ENCODE data around the gene CBR1. TPM values are rescaled to one million over a fixed set of nuclear protein-coding genes. Genes with fewer than 3 reads are reported as not detected.

CBR1 gene
- 10 to 100 TPM; 23.0 to 25.2 TPM for total RNA-seq
- polyA plus RNA-seq: 10 to 100 TPM; 49.3 to 82.2 TPM

DNA sequence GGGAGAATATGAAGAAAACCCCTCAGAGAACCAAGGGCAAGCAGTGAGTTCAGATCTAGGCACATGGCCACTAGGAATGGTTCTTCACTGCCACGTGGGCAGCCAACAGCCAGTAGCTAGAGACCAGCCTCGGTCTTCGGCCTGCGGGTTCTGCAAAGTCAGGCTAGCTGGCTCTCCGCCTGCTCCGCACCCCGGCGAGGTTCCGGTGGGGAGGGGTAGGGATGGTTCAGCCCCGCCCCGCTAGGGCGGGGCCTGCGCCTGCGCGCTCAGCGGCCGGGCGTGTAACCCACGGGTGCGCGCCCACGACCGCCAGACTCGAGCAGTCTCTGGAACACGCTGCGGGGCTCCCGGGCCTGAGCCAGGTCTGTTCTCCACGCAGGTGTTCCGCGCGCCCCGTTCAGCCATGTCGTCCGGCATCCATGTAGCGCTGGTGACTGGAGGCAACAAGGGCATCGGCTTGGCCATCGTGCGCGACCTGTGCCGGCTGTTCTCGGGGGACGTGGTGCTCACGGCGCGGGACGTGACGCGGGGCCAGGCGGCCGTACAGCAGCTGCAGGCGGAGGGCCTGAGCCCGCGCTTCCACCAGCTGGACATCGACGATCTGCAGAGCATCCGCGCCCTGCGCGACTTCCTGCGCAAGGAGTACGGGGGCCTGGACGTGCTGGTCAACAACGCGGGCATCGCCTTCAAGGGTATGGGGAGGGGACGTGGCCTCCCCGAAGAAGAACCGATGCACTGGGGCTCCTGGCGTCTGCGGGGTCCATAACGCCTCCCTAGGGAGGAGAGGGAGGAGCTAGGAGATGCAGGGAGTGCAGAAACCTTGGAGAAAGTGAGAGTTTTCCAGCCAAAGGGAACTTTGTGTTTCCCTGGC is at the start of gene CBR1:
TSS of gene CBR1 (plus strand) at position 312 of the 871 bp plus-strand sequence. CDS start at position 404, 92 bp downstream.
- Mint-ChIP-seq H3K4me3 (peak within 1 kb of the TSS; percentile 90 to 95 (median 92)), H3K27me3 (no peaks in the 10 kb centered on the region), H3K27ac (peak within 1 kb of the TSS; percentile 73 to 93 (median 85)), H3K36me3 (peaks cover 26 to 29% of the 10 kb centered on the region in 2 donors), H3K9me3 (peaks cover 0 to 10% (median 4%) of the 10 kb centered on the region in 8 donors), H3K4me1 (peaks cover 28 to 43% (median 35%) of the 10 kb centered on the region in 4 donors)
- POLR2A ChIA-PET (ENCODE audit: partially characterized antibody): interaction anchor here (0.6 to 3.2 kb wide), 13 partner anchors 9 to 1494 kb away, joined by 3 to 60 read pairs (median 6); partner anchors contain the start of genes CBR3, CHAF1B, MORC3 and SETD4
- Histone ChIP-seq H3K36me3 (ENCODE audit: insufficient read depth, low read length) (no peaks in the 10 kb centered on the region), H3K27me3 (ENCODE audit: insufficient read depth, low read length) (no peaks in the 10 kb centered on the region), H3K4me1 (ENCODE audit: insufficient read depth, low read length) (peaks cover 33% of the 10 kb centered on the region), H3K9me3 (ENCODE audit: control insufficient read depth in 1 of 2, low read length in 2 of 2) (peaks cover 0 to 3% of the 10 kb centered on the region in 2 donors), H3K4me3 (ENCODE audit: low read length in 2 of 2) (peak within 1 kb of the TSS; percentile 51 to 87), H3K27ac (ENCODE audit: low read depth, low read length) (peak within 1 kb of the TSS; percentile 69)
- peak; percentile 85 to 87 (median 87) for DNase-seq
- CTCF ChIA-PET (ENCODE audit: partially characterized antibody): interaction anchor here (1.0 to 3.5 kb wide), 5 partner anchors 9 to 56 kb away, joined by 3 to 18 read pairs (median 6); partner anchors contain the start of gene SETD4
- intact Hi-C loops (cut with micrococcal nuclease): loop anchor here (1.0 to 10.0 kb wide), 2 partner anchors 10 to 915 kb away; partner anchors contain the start of gene SETD4

DNA sequence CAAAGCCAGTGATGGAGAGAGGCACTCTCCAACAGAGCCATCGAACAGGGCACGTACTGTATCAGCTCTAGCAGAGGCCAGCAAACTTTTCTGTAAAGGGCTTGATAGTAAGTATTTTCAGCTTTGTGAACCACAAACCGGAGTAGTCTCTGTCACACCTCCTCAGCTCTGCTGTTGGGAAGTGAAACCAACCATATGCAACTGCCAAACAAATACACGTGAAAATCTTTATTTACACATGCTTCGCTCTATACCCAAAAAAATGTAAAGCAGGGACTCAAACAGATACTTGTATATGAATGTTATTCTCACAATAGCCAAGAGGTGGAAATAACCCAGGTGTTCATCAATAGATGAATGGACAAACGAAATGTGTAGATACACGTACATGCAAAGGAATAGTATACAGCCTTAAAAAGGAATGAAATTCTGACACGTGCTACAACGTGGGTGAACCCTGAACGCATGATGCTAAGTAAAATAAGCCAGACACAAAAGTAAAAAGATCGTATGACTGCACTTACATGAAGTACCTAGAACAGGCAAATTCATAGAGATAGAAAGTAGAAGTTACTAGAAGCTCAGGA is 48.5 kb upstream of the CBR1 start:
- no peak overlapping the region for H3K4me3 Mint-ChIP-seq
- Histone ChIP-seq H3K27ac (ENCODE audit: low read depth, low read length) (no peak overlapping the region), H3K4me1 (ENCODE audit: insufficient read depth, low read length) (no peaks in the 10 kb centered on the region), H3K9me3 (ENCODE audit: control insufficient read depth in 1 of 2, low read length in 2 of 2) (no peaks in the 10 kb centered on the region), H3K4me3 (ENCODE audit: low read length in 2 of 2) (no peak overlapping the region), H3K36me3 (ENCODE audit: insufficient read depth, low read length) (no peaks in the 10 kb centered on the region), H3K27me3 (ENCODE audit: insufficient read depth, low read length) (no peaks in the 10 kb centered on the region)
- POLR2A ChIA-PET (ENCODE audit: partially characterized antibody): no interaction called here
- H3K4me1 Mint-ChIP-seq: no peaks in the 10 kb centered on the region
- DNase-seq: no peak
- peaks cover 0 to 10% (median 3%) of the 10 kb centered on the region in 8 donors for H3K9me3 Mint-ChIP-seq
- CTCF ChIA-PET (ENCODE audit: partially characterized antibody): interaction anchor here (1.2 to 1.6 kb wide), 3 partner anchors 8 to 179 kb away, joined by 3 to 6 read pairs (median 3); no protein-coding TSS in a partner anchor
- H3K36me3 Mint-ChIP-seq: peaks cover 2 to 8% of the 10 kb centered on the region in 2 donors
- no peak overlapping the region for H3K27ac Mint-ChIP-seq
- intact Hi-C loops (cut with micrococcal nuclease): no loop called here
- H3K27me3 Mint-ChIP-seq: peaks cover 3% of the 10 kb centered on the region in 2 donors

DNA sequence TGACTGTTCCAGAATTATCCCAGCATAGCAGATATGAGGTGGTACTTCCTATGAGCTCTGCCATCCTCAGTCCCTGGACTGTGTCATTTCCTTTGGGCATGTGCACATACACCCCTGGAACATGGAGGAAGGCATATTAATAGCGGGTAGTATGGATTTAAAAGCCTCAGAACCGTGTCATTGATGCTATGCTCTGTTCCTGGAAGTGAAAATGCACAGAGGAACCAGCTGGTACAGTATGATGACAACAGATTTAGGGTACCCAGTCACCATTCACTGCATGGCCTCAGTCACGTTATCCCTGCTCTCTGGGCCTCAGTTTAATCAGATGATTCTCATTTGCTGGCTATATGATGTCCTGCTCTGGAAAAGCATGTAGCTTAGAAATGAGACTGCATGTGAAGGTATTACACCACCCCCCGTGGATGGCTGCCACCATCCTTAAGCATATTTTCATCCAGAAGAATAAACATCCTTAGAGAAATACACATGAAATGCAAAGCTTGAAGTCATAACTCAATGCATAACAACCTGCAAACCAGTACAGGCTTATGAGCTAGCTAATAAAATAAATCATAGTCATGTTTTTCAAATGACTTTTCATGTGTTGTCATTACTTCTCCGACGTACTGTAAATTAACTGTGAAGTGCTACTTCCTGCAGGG is 47.3 kb upstream of the CBR1 start:
- Histone ChIP-seq H3K27ac (ENCODE audit: low read depth, low read length) (no peak overlapping the region), H3K27me3 (ENCODE audit: insufficient read depth, low read length) (no peaks in the 10 kb centered on the region), H3K36me3 (ENCODE audit: insufficient read depth, low read length) (no peaks in the 10 kb centered on the region), H3K4me3 (ENCODE audit: low read length in 2 of 2) (no peak overlapping the region), H3K4me1 (ENCODE audit: insufficient read depth, low read length) (no peaks in the 10 kb centered on the region), H3K9me3 (ENCODE audit: control insufficient read depth in 1 of 2, low read length in 2 of 2) (no peaks in the 10 kb centered on the region)
- Mint-ChIP-seq H3K36me3 (peaks cover 2 to 8% of the 10 kb centered on the region in 2 donors), H3K9me3 (peaks cover 0 to 10% (median 3%) of the 10 kb centered on the region in 8 donors), H3K4me3 (no peak overlapping the region), H3K4me1 (no peaks in the 10 kb centered on the region), H3K27ac (no peak overlapping the region), H3K27me3 (peaks cover 0 to 3% of the 10 kb centered on the region in 2 donors)
- no peak for DNase-seq
- POLR2A ChIA-PET (ENCODE audit: partially characterized antibody): no interaction called here
- CTCF ChIA-PET (ENCODE audit: partially characterized antibody): no interaction called here
- intact Hi-C loops (cut with micrococcal nuclease): no loop called here

DNA sequence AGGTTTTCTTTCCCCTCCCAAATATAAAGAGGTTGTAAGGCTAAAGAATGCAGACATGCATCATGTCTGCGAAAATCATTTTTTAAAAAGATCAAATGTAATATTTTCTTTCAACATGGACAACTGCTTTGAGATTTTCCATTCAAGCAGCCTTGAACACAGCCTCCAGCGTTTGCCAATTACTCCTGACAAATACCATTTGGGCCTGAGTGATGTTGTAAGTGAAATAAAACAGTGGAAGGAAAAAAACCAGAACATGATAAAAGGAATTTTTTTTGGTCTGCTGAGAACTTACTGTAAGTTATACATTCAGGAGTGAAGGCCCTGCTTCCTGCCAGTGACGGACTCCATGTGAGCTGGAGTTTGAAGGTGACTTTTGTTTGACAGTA is 46.7 kb upstream of the CBR1 start:
- no peaks in the 10 kb centered on the region for H3K9me3 ChIP-seq (ENCODE audit: control insufficient read depth in 1 of 2, low read length in 2 of 2)
- no peak for DNase-seq
- no peaks in the 10 kb centered on the region for H3K4me1 ChIP-seq (ENCODE audit: insufficient read depth, low read length)
- H3K27ac ChIP-seq (ENCODE audit: low read depth, low read length): no peak overlapping the region
- H3K27me3 Mint-ChIP-seq: no peaks in the 10 kb centered on the region
- CTCF ChIA-PET (ENCODE audit: partially characterized antibody): no interaction called here
- H3K27ac Mint-ChIP-seq: no peak overlapping the region
- no peaks in the 10 kb centered on the region for H3K36me3 ChIP-seq (ENCODE audit: insufficient read depth, low read length)
- H3K27me3 ChIP-seq (ENCODE audit: insufficient read depth, low read length): no peaks in the 10 kb centered on the region
- peaks cover 0 to under 1% (median under 1%) of the 10 kb centered on the region in 4 donors for H3K4me1 Mint-ChIP-seq
- intact Hi-C loops (cut with micrococcal nuclease): no loop called here
- H3K4me3 ChIP-seq (ENCODE audit: low read length in 2 of 2): no peak overlapping the region
- peaks cover 0 to 10% (median 3%) of the 10 kb centered on the region in 8 donors for H3K9me3 Mint-ChIP-seq
- H3K36me3 Mint-ChIP-seq: peaks cover 2 to 8% of the 10 kb centered on the region in 2 donors
- POLR2A ChIA-PET (ENCODE audit: partially characterized antibody): no interaction called here
- no peak overlapping the region for H3K4me3 Mint-ChIP-seq

DNA sequence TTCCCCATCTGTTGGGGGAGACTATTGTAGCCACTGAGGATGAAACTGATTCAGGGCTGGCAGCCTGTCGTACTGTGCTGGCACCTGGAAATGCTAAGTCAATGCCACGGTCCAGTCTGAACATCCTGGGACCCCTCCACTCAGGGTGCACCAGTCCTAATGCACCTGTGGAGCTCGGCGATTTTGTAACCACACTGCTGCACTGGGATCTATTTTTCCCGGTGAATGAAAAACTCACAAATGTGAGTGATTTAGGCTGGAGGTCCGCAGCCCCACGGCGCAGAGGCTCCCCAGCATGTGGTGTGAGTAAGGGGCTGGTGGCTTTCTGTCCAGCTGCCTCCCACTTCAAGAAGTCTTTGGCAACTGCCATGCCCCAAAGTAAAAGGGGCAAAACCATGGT is 45.0 kb upstream of the CBR1 start:
- no peak for DNase-seq
- no peaks in the 10 kb centered on the region for H3K27me3 Mint-ChIP-seq
- H3K27ac Mint-ChIP-seq: no peak overlapping the region
- H3K36me3 ChIP-seq (ENCODE audit: insufficient read depth, low read length): no peaks in the 10 kb centered on the region
- H3K4me1 Mint-ChIP-seq: peaks cover 4 to 7% (median 5%) of the 10 kb centered on the region in 4 donors
- ChIA-PET POLR2A (ENCODE audit: partially characterized antibody) (no interaction called here), CTCF (ENCODE audit: partially characterized antibody) (interaction anchor here (5.3 kb wide), 1 partner anchor 1331 kb away, joined by 34 read pairs; no protein-coding TSS in a partner anchor)
- peaks cover 3% of the 10 kb centered on the region for H3K4me1 ChIP-seq (ENCODE audit: insufficient read depth, low read length)
- H3K9me3 Mint-ChIP-seq: peaks cover 0 to 10% (median 3%) of the 10 kb centered on the region in 8 donors
- H3K4me3 Mint-ChIP-seq: no peak overlapping the region
- no peaks in the 10 kb centered on the region for H3K27me3 ChIP-seq (ENCODE audit: insufficient read depth, low read length)
- no peak overlapping the region for H3K27ac ChIP-seq (ENCODE audit: low read depth, low read length)
- no peaks in the 10 kb centered on the region for H3K9me3 ChIP-seq (ENCODE audit: control insufficient read depth in 1 of 2, low read length in 2 of 2)
- intact Hi-C loops (cut with micrococcal nuclease): no loop called here
- peaks cover 2 to 8% of the 10 kb centered on the region in 2 donors for H3K36me3 Mint-ChIP-seq
- H3K4me3 ChIP-seq (ENCODE audit: low read length in 2 of 2): no peak overlapping the region

DNA sequence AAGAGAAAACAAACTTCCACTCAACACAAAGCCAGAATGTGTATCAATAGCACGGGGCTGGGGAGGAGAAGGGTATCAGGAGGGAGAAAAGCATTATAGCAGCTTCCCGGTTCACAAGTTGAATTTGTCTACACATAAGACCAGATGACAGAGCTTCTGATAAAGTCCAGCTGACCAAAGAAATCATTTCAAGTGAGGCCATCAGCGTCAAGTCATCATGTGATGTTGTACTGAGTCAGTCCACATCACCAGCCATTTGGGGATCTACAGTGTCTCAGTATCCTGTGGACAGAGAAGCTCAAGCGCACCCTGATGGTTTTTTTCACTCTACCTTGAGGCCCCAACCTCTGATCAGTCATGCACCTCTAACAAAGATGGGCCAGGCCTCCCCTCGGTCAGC is 42.5 kb upstream of the CBR1 start:
- H3K36me3 ChIP-seq (ENCODE audit: insufficient read depth, low read length): no peaks in the 10 kb centered on the region
- intact Hi-C loops (cut with micrococcal nuclease): no loop called here
- Mint-ChIP-seq H3K4me1 (peaks cover 4 to 7% (median 5%) of the 10 kb centered on the region in 4 donors), H3K27me3 (no peaks in the 10 kb centered on the region), H3K36me3 (no peaks in the 10 kb centered on the region), H3K9me3 (no peaks in the 10 kb centered on the region), H3K27ac (no peak overlapping the region), H3K4me3 (no peak overlapping the region)
- H3K27me3 ChIP-seq (ENCODE audit: insufficient read depth, low read length): no peaks in the 10 kb centered on the region
- H3K4me1 ChIP-seq (ENCODE audit: insufficient read depth, low read length): peaks cover 3% of the 10 kb centered on the region
- H3K9me3 ChIP-seq (ENCODE audit: control insufficient read depth in 1 of 2, low read length in 2 of 2): no peaks in the 10 kb centered on the region
- H3K4me3 ChIP-seq (ENCODE audit: low read length in 2 of 2): no peak overlapping the region
- no peak for DNase-seq
- H3K27ac ChIP-seq (ENCODE audit: low read depth, low read length): no peak overlapping the region
- ChIA-PET CTCF (ENCODE audit: partially characterized antibody) (interaction anchor here (0.8 to 5.3 kb wide), 15 partner anchors 11 to 1339 kb away, joined by 3 to 34 read pairs (median 4); no protein-coding TSS in a partner anchor), POLR2A (ENCODE audit: partially characterized antibody) (interaction anchor here (1.4 kb wide), 1 partner anchor 1215 kb away, joined by 3 read pairs; no protein-coding TSS in a partner anchor)
